Pons (tissue), 1 donor: ENCODE results near the gene RBM46.
A peak's percentile ranks its signal among the peaks of the same experiment; 100 is the strongest.

Experiments used
- DNase-seq: peaks from one replicate; pipeline ENCODE4 v3.0.0-alpha.2; 2016; ENCODE audit warnings: low spot score

The RBM46 gene

GRCh38 chr4:154781126-154781982 is at the start of gene RBM46:
TSS of gene RBM46 (plus strand) at chr4:154781272. CDS start at chr4:154796753, 15,481 bp downstream.
- no peak for DNase-seq

- DNase-seq, result no peak
Observed at GRCh38 chr4:154731756-154732155, 49.3 kb upstream of the RBM46 start.

- DNase-seq, result no peak
Observed at GRCh38 chr4:154732669-154733068, 48.4 kb upstream of the RBM46 start.

- no peak for DNase-seq
Observed at GRCh38 chr4:154736770-154737169, 44.3 kb upstream of the RBM46 start.

- DNase-seq, result no peak
Observed at GRCh38 chr4:154738426-154738825, 42.6 kb upstream of the RBM46 start.

GRCh38 chr4:154739111-154739510 is 42.0 kb upstream of the RBM46 start:
- DNase-seq, result no peak

- DNase-seq, result no peak
Observed at GRCh38 chr4:154740462-154740861, 40.6 kb upstream of the RBM46 start.

GRCh38 chr4:154741131-154741665 is 39.9 kb upstream of the RBM46 start:
- DNase-seq, result no peak

GRCh38 chr4:154741922-154742850 is 38.9 kb upstream of the RBM46 start:
- DNase-seq, result peak; percentile 36

GRCh38 chr4:154743683-154744340 is 37.3 kb upstream of the RBM46 start, which contains the start of gene LRAT:
TSS of gene LRAT (plus strand) at chr4:154744000. CDS start at chr4:154744327, 327 bp downstream.
- DNase-seq, result peak; percentile 49

- no peak for DNase-seq
Observed at GRCh38 chr4:154744341-154744926, 36.6 kb upstream of the RBM46 start.

- no peak for DNase-seq
Observed at GRCh38 chr4:154757713-154758112, 23.4 kb upstream of the RBM46 start.

- DNase-seq, result no peak
Observed at GRCh38 chr4:154760895-154761294, 20.2 kb upstream of the RBM46 start.

- DNase-seq, result no peak
Observed at GRCh38 chr4:154778264-154778663, 2.8 kb upstream of the RBM46 start.

GRCh38 chr4:154779362-154779947 is 1.6 kb upstream of the RBM46 start:
- peak; percentile 62 for DNase-seq

- no peak for DNase-seq
Observed at GRCh38 chr4:154781983-154782293, 866 bp downstream of the RBM46 start.

- peak; percentile 6 for DNase-seq
Observed at GRCh38 chr4:154807042-154807630, 26.1 kb downstream of the RBM46 start.

- DNase-seq, result no peak
Observed at GRCh38 chr4:154818230-154818629, 37.2 kb downstream of the RBM46 start.

GRCh38 chr4:154822775-154823174 is 41.7 kb downstream of the RBM46 start:
- no peak for DNase-seq

GRCh38 chr4:154836030-154836429 is 55.0 kb downstream of the RBM46 start:
- DNase-seq, result no peak

GRCh38 chr4:154836513-154836912 is 55.4 kb downstream of the RBM46 start:
- no peak for DNase-seq
